ENCODE results near the gene EFCAB3.
"Not testable (repeated sequence)": the region's sequence is repeated elsewhere in the genome, so short reads cannot be mapped to it uniquely, and the experiment has no call there.

- not testable (repeated sequence) for TF ChIP-seq POLR2A (IDR thresholded peaks at IDR 0.05)
- TF ChIP-seq, protein P1, sequence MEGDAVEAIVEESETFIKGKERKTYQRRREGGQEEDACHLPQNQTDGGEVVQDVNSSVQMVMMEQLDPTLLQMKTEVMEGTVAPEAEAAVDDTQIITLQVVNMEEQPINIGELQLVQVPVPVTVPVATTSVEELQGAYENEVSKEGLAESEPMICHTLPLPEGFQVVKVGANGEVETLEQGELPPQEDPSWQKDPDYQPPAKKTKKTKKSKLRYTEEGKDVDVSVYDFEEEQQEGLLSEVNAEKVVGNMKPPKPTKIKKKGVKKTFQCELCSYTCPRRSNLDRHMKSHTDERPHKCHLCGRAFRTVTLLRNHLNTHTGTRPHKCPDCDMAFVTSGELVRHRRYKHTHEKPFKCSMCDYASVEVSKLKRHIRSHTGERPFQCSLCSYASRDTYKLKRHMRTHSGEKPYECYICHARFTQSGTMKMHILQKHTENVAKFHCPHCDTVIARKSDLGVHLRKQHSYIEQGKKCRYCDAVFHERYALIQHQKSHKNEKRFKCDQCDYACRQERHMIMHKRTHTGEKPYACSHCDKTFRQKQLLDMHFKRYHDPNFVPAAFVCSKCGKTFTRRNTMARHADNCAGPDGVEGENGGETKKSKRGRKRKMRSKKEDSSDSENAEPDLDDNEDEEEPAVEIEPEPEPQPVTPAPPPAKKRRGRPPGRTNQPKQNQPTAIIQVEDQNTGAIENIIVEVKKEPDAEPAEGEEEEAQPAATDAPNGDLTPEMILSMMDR (IDR thresholded peaks at IDR 0.05) = not testable (repeated sequence)
Measured at GRCh38 chr17:62453041-62453440, 72.7 kb downstream of the EFCAB3 start.
